ENCODE measurements around the gene PITPNC1.
"Not testable (repeated sequence)": the region's sequence is repeated elsewhere in the genome, so short reads cannot be mapped to it uniquely, and the experiment has no call there.

PITPNC1 gene

DNA sequence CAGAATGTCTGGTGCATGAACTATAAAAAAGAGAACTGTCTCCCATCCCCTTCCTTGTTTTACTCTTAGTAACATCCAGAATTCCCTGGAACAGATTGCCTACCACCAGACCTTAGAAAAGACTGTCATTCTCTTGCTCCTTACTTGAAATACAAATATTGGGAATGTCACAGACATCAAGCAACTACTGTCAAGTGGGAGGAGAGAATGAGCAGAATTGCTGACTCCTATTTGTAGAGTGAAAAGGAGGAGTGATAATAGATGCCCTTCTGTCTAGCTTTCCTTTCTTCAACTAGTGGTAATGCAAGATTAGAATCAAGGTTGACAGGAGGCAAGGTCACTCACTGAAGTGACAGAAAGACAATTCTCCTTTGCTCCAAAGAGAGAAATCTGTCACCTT is 316.7 kb downstream of the PITPNC1 start:
- TF ChIP-seq CTCF (IDR thresholded peaks at IDR 0.05; ENCODE audit: insufficient read depth, low read depth, low read length, missing control alignments), result no peak
- no peak overlapping the region for H3K4me3 ChIP-seq (ENCODE audit: low read length)
- DNase-seq (ENCODE audit: low read depth), result no peak

GRCh38 chr17:67696347-67696746 is 319.3 kb downstream of the PITPNC1 start:
- no peak for TF ChIP-seq CTCF (IDR thresholded peaks at IDR 0.05; ENCODE audit: insufficient read depth, low read depth, low read length, missing control alignments)
- no peak overlapping the region for H3K4me3 ChIP-seq (ENCODE audit: low read length)
- DNase-seq (ENCODE audit: low read depth), result no peak

DNA sequence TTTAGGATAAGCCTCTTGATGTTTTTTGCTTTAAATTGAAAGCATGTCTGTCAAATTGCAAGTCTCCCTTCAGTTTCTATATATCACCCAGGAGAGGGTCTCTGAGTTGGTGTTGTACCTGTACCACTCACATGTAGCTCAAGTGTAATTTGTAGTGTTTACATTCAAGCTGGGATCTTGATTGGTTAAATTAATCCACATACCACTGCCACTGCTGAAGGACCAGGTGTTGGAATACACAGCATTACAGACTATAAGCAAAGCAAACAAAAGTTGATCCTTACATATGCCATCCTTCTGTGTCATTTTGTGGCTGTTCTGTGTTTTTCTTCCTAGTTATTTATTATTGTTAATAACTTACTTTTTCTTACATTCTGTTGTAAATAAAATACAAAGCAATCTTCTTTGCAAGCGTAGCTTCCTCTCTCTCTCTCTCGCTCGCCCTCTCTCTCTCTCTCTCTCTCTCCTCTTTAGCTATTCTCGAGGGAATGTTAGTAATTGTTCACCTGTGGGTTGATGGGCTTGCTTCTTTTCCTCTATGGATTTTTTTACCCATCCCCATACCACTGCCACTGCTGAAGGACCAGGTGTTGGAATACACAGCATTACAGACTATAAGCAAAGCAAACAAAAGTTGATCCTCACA is 319.9 kb downstream of the PITPNC1 start:
- no peak for DNase-seq (ENCODE audit: low read depth)
- no peak overlapping the region for H3K4me3 ChIP-seq (ENCODE audit: low read length)
- no peak for TF ChIP-seq CTCF (IDR thresholded peaks at IDR 0.05; ENCODE audit: insufficient read depth, low read depth, low read length, missing control alignments)

GRCh38 chr17:67700037-67700724 is 323.1 kb downstream of the PITPNC1 start:
- no peak for DNase-seq (ENCODE audit: low read depth)
- TF ChIP-seq CTCF (IDR thresholded peaks at IDR 0.05; ENCODE audit: insufficient read depth, low read depth, low read length, missing control alignments), result no peak
- no peak overlapping the region for H3K4me3 ChIP-seq (ENCODE audit: low read length)

- H3K4me3 ChIP-seq (ENCODE audit: low read length), result no peak overlapping the region
- no peak for TF ChIP-seq CTCF (IDR thresholded peaks at IDR 0.05; ENCODE audit: insufficient read depth, low read depth, low read length, missing control alignments)
- no peak for DNase-seq (ENCODE audit: low read depth)
Measured at GRCh38 chr17:67700725-67701119, 323.6 kb downstream of the PITPNC1 start.

GRCh38 chr17:67702861-67703260 is 325.8 kb downstream of the PITPNC1 start:
- not testable (repeated sequence) for DNase-seq (ENCODE audit: low read depth); H3K4me3 ChIP-seq (ENCODE audit: low read length)

GRCh38 chr17:67707442-67707841 is 330.4 kb downstream of the PITPNC1 start:
- DNase-seq (ENCODE audit: low read depth), result no peak
- no peak for TF ChIP-seq CTCF (IDR thresholded peaks at IDR 0.05; ENCODE audit: insufficient read depth, low read depth, low read length, missing control alignments)
- no peak overlapping the region for H3K4me3 ChIP-seq (ENCODE audit: low read length)
